Activated naive CD4-positive, alpha-beta T cell treated with anti-CD3 and anti-CD28 coated beads, Interleukin-2, amount 50 U/mL, for 24 hours (primary cell): ENCODE measurements around the gene CLEC10A.
"Not testable (repeated sequence)": the region's sequence is repeated elsewhere in the genome, so short reads cannot be mapped to it uniquely, and the experiment has no call there.

ENCODE experiments used
- H3K27ac Mint-ChIP-seq: one replicate; pipeline ENCODE4 v1.8.0; 2021; ENCODE audit warnings: mild to moderate bottlenecking, mixed read lengths
- H3K27me3 Mint-ChIP-seq: one replicate; pipeline ENCODE4 v1.8.0; 2021; ENCODE audit warnings: mixed read lengths
- H3K36me3 Mint-ChIP-seq: one replicate; pipeline ENCODE4 v1.8.0; 2021; ENCODE audit warnings: mixed read lengths
- H3K4me1 Mint-ChIP-seq: one replicate; pipeline ENCODE4 v1.8.0; 2021; ENCODE audit warnings: mixed read lengths
- H3K4me3 Mint-ChIP-seq: one replicate; pipeline ENCODE4 v1.8.0; 2021; ENCODE audit warnings: mild to moderate bottlenecking, mixed read lengths
- H3K9me3 Mint-ChIP-seq: one replicate; pipeline ENCODE4 v1.8.0; 2021; ENCODE audit warnings: mixed read lengths

Gene CLEC10A

DNA sequence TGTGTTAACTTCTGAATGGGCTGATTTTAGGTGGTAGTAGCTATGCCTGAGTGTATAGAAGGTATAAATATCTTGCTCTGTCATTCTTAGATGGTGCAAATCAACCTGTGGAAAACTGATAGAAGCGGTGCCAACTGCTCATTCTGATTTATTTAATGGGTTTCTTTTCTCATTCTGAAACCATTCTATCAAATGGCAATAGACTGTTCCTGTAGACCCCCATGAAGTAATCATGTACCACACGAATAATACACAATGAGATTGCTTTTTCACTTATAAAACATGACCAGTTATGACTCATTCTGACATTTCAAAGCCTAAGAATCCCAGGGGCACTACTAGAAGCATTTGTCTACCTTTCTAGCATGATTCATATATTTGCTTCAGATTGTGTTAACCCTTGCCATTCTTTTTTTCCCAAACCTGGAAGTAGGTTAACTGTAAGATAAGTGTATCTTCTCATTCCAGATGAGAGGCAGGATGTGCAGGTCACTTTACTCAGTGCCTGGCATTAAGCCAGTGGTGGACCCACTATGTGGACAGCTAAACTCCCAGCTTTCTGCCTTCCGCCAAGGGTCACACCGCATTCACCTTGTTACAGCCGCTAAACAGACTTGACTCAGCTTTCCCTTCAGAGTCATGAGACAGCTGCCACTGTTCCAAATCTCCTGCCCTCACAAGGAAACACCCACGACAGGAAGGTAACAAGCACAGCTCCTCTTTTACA is 19.7 kb downstream of the CLEC10A start:
- Mint-ChIP-seq H3K27ac (peak overlapping the region; percentile 96), H3K9me3 (no peaks in the 10 kb centered on the region), H3K36me3 (no peaks in the 10 kb centered on the region), H3K4me3 (peak overlapping the region; percentile 69), H3K27me3 (no peaks in the 10 kb centered on the region), H3K4me1 (peaks cover 26% of the 10 kb centered on the region)

DNA sequence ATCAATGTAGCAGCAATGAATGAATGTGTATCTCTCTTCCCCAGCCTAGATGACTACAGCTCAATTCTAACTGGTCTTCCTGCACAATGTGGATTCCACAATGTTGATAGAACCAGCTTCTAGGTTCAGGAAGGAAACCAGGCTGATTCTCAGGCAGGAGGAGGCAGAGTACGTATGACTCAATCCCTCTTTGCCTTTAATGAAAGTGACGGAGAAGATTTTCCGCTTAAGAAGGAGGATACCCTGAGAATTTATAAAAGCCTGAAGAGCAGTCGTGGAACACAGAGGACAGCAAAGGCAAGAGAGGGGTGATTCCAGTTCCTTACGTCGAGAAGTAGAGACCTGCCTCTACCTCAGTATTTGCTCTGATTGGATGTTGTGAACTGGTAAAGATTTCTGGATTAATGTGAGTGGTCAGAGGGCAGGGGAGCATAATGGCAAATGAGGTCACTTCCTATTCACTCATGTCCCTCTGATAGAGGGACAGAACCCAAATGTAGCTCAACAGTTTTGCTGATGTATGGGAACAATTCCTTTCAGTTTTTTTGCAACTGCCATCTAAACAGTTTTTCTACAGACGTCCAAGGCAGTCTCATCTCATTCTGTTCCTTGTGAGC is 21.1 kb downstream of the CLEC10A start:
- Mint-ChIP-seq H3K27me3 (no peaks in the 10 kb centered on the region), H3K27ac (peak overlapping the region; percentile 91), H3K9me3 (no peaks in the 10 kb centered on the region), H3K4me3 (peak overlapping the region; percentile 28), H3K36me3 (no peaks in the 10 kb centered on the region), H3K4me1 (peaks cover 26% of the 10 kb centered on the region)

- H3K27me3 Mint-ChIP-seq, result no peaks in the 10 kb centered on the region
- H3K4me1 Mint-ChIP-seq, result peaks cover 22% of the 10 kb centered on the region
- no peak overlapping the region for H3K4me3 Mint-ChIP-seq
- H3K36me3 Mint-ChIP-seq, result no peaks in the 10 kb centered on the region
- H3K27ac Mint-ChIP-seq, result no peak overlapping the region
- no peaks in the 10 kb centered on the region for H3K9me3 Mint-ChIP-seq
Measured at GRCh38 chr17:7056386-7056785, 23.7 kb downstream of the CLEC10A start.

- not testable (repeated sequence) for H3K27me3 Mint-ChIP-seq, H3K4me3 Mint-ChIP-seq, H3K36me3 Mint-ChIP-seq, H3K27ac Mint-ChIP-seq, H3K9me3 Mint-ChIP-seq
- peaks cover 24% of the 10 kb centered on the region for H3K4me1 Mint-ChIP-seq
Measured at GRCh38 chr17:7050583-7050982, 29.5 kb downstream of the CLEC10A start.

DNA sequence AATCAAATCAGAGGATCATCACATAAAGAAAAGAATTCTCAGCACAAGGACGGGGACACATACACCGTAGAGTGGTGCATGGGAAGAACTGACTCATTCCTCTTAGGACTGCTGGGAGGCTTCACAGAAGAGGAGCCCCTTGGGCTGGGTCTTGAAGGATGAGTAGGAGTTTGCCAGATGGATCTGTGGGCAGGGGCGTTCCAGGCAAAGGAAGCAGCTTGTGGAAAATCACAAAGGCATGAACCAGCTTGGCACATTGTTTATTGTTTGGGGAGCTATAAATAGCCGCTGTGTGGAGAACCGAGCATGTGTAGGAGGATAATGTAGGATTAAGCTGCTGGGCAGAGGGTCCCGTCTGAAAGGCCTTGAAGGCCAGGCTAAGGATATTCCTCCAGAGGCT is 31.1 kb downstream of the CLEC10A start:
- Mint-ChIP-seq H3K36me3 (no peaks in the 10 kb centered on the region), H3K27me3 (no peaks in the 10 kb centered on the region), H3K4me3 (no peak overlapping the region), H3K4me1 (peaks cover 24% of the 10 kb centered on the region), H3K9me3 (no peaks in the 10 kb centered on the region), H3K27ac (no peak overlapping the region)

DNA sequence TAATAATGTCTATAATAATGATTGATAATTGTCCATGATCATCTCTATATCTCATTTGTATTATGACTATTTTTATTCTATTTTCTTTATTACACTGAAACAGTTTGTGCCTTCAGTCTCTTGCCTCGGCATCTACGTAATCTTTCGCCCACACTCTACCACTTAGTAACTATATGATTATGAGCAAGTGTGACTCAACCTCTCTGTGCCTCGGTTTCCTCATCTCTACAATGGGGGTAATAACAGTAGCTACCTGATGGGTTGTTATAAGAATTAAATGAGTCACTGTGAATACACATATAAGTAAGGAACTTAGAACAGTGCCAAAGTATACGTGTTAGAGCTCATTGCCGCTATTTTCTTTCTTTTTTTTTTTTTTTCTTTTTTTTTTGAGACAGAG is 32.5 kb downstream of the CLEC10A start:
- H3K27ac Mint-ChIP-seq, result no peak overlapping the region
- H3K9me3 Mint-ChIP-seq, result no peaks in the 10 kb centered on the region
- peak overlapping the region; percentile 82 for H3K4me3 Mint-ChIP-seq
- peaks cover 28% of the 10 kb centered on the region for H3K4me1 Mint-ChIP-seq
- no peaks in the 10 kb centered on the region for H3K27me3 Mint-ChIP-seq
- H3K36me3 Mint-ChIP-seq, result no peaks in the 10 kb centered on the region

DNA sequence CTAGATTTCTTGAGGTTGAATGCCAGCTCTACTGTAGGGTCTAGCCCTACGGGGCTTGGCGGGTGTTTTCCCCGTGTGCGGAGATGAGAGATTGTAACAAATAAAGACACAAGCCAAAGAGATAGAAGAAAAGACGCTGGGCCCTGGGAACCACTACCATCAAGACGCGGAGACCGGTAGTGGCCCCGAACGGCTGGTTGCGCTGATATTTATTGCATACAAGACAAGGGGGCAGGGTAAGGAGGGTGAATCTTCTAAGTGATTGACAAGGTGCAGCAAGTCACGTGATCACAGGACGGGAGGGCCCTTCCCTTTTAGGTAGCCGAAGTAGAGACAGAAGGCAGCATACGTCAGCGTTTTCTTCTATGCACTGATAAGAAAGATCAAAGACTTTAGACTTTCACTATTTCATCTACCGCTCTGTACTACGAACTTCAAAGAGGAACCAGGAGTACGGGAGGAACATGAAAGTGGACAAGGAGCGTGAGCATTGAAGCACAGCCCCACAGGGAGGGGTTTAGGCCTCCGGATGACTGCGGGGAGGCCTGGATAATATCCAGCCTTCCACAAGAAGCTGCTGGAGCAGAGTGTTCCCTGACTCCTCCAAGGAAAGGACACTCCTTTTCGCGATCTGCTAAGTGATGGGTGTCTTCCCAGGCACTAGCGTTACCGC is 33.2 kb downstream of the CLEC10A start:
- Mint-ChIP-seq H3K4me3 (peak overlapping the region; percentile 82), H3K27ac (peak overlapping the region; percentile 26), H3K4me1 (peaks cover 32% of the 10 kb centered on the region)
- H3K36me3 Mint-ChIP-seq, H3K27me3 Mint-ChIP-seq, H3K9me3 Mint-ChIP-seq: not testable (repeated sequence)

GRCh38 chr17:7046127-7046724 is 33.8 kb downstream of the CLEC10A start:
- Mint-ChIP-seq H3K4me3 (peak overlapping the region; percentile 82), H3K27ac (no peak overlapping the region), H3K9me3 (no peaks in the 10 kb centered on the region), H3K4me1 (peaks cover 38% of the 10 kb centered on the region), H3K27me3 (no peaks in the 10 kb centered on the region), H3K36me3 (no peaks in the 10 kb centered on the region)

GRCh38 chr17:7045492-7046126 is 34.4 kb downstream of the CLEC10A start:
- Mint-ChIP-seq H3K27ac (no peak overlapping the region), H3K4me3 (peak overlapping the region; percentile 82), H3K36me3 (no peaks in the 10 kb centered on the region), H3K9me3 (no peaks in the 10 kb centered on the region), H3K4me1 (peaks cover 41% of the 10 kb centered on the region), H3K27me3 (no peaks in the 10 kb centered on the region)

GRCh38 chr17:7043497-7044198 is 36.4 kb downstream of the CLEC10A start, which contains the start of gene SLC16A11:
Gene SLC16A11 (minus strand): TSS chr17:7044092. CDS start chr17:7043513, 579 bp downstream.
- Mint-ChIP-seq H3K4me1 (peaks cover 43% of the 10 kb centered on the region), H3K9me3 (no peaks in the 10 kb centered on the region), H3K27me3 (no peaks in the 10 kb centered on the region), H3K36me3 (no peaks in the 10 kb centered on the region), H3K4me3 (peak within 1 kb of the TSS; percentile 79), H3K27ac (peak within 1 kb of the TSS; percentile 81)

DNA sequence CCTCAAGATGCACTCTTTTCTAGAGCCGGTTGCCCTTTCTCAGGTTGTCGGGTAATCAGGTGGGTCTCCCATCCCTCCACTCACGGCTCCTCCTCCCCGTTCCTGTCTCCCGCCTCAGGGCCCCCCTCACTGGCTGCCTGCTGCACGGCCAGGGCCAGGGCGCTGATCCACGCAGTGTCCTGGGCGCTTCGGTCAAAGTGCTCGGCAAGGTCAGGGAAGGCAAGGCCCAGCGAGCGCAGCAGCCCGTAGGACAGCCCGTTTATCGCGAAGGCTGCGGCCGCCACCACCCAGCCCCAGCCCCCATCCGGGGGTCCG is 36.9 kb downstream of the CLEC10A start:
- Mint-ChIP-seq H3K9me3 (no peaks in the 10 kb centered on the region), H3K4me3 (peak overlapping the region; percentile 79), H3K27me3 (no peaks in the 10 kb centered on the region), H3K27ac (peak overlapping the region; percentile 81), H3K36me3 (no peaks in the 10 kb centered on the region), H3K4me1 (peaks cover 43% of the 10 kb centered on the region)

- no peaks in the 10 kb centered on the region for H3K27me3 Mint-ChIP-seq
- peaks cover 42% of the 10 kb centered on the region for H3K4me1 Mint-ChIP-seq
- no peaks in the 10 kb centered on the region for H3K36me3 Mint-ChIP-seq
- peak overlapping the region; percentile 87 for H3K27ac Mint-ChIP-seq
- peak overlapping the region; percentile 79 for H3K4me3 Mint-ChIP-seq
- H3K9me3 Mint-ChIP-seq, result no peaks in the 10 kb centered on the region
Measured at GRCh38 chr17:7042501-7043181, 37.4 kb downstream of the CLEC10A start.

- H3K9me3 Mint-ChIP-seq, result no peaks in the 10 kb centered on the region
- no peaks in the 10 kb centered on the region for H3K36me3 Mint-ChIP-seq
- H3K4me1 Mint-ChIP-seq, result peaks cover 35% of the 10 kb centered on the region
- H3K4me3 Mint-ChIP-seq, result peak overlapping the region; percentile 79
- H3K27ac Mint-ChIP-seq, result peak overlapping the region; percentile 87
- H3K27me3 Mint-ChIP-seq, result no peaks in the 10 kb centered on the region
Measured at GRCh38 chr17:7041607-7042500, 38.2 kb downstream of the CLEC10A start.

DNA sequence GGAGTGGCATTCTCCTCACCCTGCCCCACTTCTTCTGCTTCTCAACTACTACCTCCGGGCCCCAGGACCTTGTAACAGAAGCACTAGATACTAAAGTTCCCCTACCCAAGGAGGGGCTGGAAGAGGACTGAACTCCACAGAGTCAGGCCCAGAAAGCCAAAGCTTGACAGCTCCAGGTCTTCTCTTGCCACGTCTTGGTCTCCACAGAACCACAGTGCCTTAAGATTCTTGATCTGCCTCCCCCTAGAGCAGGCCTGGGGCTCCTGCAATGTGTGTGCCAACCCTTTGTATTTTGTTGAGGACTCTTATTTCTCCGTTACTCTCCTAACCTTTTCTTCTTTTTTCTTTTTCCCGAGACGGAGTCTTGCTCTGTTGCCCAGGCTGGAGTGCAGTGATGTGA is 40.2 kb downstream of the CLEC10A start:
- Mint-ChIP-seq H3K27ac (no peak overlapping the region), H3K4me1 (peaks cover 40% of the 10 kb centered on the region), H3K36me3 (no peaks in the 10 kb centered on the region), H3K9me3 (no peaks in the 10 kb centered on the region), H3K4me3 (no peak overlapping the region), H3K27me3 (no peaks in the 10 kb centered on the region)
